Erythroblast (primary cell): Measurements from ENCODE around the gene RFWD3.

Experiments used
- DNase-seq, 2 experiments: peaks; one replicate each; lab custom pipeline; 2025; lab: John Stamatoyannopoulos, UW
- GATA1 ChIP-seq: IDR thresholded peaks from 2 replicates; pipeline ENCODE4 v1.6.1; 2011; ENCODE audit warnings: low read depth, mild to moderate bottlenecking, control low read depth, low read length, moderate library complexity
- POLR2A ChIP-seq: IDR thresholded peaks from 2 replicates; pipeline ENCODE4 v1.6.1; 2011; ENCODE audit warnings: mild to moderate bottlenecking, low read length

The RFWD3 gene

DNA sequence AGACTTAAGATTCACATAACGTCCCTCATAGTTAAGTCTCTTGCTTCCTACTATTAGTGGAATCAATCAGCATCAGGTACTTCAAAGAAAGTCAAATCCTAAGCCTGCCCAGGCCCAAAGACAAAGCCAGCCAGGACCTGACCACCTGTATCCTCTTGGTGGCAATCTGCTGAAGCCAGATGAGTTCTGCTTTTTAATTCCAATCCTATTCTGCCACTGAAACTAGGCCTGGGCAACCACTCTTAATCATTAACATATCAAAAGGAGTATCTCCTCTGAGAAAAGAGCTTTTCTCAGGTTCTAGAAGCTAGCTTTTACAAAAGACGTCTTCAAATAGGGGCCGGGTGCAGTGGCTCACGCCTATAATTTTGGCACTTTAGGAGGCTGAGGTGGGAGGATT, 44.7 kb downstream of the RFWD3 start:
- TF ChIP-seq POLR2A (no peak), GATA1 (no peak)

DNA sequence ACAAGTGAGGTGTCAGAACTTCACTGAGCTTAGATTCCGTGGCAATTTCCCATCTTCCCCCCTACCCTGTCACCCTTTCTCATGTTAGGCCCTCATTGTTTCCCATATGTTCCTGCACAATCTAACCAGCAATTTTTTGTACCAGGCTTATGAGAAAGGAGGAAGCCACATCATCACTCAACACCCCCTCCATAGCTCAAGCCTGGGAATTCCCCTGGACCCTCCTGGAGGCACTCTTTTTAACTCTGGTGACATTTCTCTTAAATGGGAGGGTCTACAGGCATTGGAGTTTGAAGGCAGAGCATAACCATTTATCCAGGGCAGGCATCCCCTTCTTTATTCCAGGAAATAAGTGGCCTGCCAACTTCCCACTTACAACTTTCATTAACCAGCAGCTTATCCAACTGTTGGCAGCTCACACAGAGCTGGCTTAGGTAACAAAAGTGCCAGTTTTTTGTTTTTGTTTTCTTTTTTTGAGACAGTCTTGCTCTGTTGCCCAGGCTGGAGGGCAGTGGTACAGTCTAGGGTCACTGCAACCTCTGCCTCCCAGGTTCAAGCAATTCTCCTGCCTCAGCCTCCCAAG, 49.4 kb downstream of the RFWD3 start:
- TF ChIP-seq POLR2A (no peak), GATA1 (no peak)
- no peak for DNase-seq

More for the DNA sequence above, 44.7 kb downstream of the RFWD3 start:
- no peak for DNase-seq

DNA sequence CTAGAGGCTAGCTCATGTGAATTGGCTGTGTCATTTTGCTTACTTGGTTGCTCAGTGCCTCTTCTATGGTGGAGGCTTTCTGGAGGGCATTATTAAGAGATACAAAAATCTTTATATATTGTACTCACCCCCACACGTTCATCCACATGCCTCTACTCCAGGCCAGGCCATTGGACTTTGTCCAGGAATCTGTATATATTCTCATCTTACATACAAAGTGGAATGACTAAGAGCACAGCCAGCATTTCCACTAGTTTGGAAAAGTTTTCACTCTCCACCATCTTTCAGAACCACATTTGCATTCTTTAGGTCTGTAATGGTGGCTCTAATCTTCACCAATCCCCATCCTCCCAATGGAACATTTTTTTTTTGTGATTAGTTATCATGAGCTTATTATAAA, 55.0 kb downstream of the RFWD3 start:
- TF ChIP-seq GATA1 (no peak), POLR2A (no peak)
- DNase-seq: no peak

DNA sequence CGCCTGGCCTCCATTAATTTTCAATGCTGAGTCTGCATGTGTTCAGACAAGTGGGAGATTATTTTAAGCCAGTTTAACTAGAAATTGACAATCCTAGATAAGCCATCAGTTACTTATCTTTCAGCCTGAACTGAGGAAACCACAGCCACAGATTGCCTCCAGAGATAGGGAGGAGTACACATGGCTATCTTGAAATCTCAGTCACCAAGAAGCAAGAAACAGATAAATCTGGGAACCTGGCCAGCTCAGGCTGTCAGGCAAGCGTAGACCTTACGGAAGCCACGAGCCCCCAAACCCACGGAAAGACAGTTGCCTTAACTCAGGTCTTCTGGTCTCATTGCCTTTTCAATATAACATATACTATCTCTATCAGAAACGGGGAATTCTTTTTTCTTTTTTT, 57.7 kb downstream of the RFWD3 start:
- DNase-seq: peak; percentile 34 to 78
- TF ChIP-seq POLR2A (no peak), GATA1 (no peak)

DNA sequence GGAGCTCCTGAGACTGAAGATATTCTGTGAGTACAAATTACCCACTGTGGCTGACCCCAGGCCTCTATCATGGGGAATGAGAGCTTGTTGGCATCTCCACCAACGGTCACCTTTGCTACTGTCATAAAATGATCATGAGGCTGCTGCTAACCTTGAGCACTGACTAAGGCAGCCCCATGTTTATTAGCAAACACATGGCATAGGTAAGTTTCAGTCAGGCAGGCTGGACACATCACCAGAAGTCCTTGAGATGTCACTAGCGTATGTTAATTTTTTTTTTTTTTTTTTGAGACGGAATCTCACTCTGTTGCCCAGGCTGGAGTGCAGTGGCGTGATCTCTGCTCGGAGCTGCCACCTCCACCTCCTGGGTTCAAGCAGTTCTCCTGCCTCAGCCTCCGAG, 58.3 kb downstream of the RFWD3 start:
- no peak for TF ChIP-seq GATA1
- no peak for TF ChIP-seq POLR2A
- DNase-seq: no peak

DNA sequence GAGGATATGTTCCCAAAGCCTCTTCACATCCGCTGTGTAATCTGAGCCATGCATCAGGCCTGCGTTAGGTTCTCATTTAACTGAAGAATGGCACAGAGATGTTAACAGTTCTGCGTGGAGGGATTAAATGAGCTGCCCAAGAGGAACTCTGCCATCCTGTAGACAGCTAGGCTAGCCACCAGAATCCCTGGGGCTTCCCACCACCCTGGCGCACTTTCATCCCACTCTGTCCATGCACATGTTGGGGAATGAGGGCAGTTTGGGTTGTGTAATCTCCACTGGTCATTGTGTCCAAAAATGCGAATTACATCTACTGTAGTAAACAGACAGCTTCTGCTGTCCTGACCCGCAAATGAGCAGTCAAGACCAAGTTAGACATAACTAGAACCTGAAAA, 58.7 kb downstream of the RFWD3 start:
- TF ChIP-seq GATA1 (no peak), POLR2A (no peak)
- no peak for DNase-seq

DNA sequence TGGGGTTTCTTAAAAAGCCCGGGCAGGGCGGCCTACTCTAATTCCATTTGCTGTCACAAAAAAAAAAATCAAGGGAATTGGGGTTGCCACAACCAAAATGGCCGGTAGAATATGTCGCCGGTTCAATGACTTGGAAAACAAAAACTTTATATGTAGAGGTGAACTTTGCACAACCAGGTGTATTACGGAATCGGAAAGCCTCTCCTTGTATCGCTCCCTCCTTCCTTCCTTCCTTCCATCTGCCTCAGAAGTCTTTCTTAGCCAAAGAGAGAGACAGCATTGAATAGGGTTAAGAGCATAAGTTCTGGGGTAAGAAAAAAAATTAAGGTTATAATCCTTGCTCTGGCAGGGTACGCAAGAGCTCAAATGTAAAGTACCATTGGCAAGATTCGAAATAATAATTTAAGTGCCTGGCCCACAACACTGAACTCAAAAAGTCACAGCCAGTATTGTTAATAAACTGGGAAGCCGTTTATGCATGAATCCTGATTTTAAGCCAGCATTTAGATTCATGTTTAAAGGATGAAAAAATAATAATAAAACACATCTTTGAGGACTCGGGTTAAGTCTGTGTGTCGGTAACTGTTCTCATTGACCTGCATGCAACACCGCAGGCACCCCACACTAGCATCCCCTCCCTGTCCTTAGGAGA, 59.2 kb downstream of the RFWD3 start:
- no peak for TF ChIP-seq POLR2A
- no peak for TF ChIP-seq GATA1
- no peak for DNase-seq

DNA sequence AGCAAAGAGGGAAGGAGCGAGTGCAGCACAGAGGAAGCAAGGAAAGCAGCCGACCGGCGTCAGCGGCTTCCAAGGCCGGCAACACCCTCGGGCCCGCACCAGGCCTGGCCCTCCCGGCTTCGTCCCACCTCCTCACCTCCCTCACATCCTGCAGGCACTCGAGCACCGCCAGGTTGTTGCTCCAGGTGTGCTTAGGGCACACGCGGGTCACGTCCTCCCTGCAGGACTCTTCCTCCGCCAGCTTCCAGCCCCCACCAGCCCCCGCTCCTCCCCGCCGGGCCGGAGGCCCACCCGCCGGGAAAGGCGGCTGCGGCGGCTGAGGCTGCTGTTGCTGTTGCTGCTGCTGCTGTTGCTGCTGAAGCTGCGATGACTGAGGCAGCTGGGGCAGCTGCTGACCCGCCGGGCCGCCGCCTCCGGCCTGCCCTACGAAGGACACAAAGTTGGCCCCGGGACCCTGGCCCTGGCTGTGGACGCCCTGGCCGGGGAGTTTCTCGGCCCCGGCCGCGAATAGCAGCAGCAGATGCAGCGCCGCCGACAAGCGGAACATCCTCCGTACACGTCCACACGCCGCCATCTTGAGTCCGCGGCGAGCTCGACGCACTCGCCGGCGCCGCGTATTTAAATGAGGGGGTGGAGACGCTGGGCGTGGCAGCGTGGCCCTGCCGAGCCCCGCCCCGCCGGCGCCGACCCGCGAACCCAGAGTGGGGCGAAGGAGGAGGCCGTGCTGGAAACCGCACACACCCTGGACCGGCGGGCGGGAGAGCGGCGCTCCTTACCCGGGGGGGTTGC, 60.0 kb downstream of the RFWD3 start, which contains the start of gene GLG1:
Gene GLG1 (minus strand): TSS at position 594 of the 789 bp plus-strand sequence. CDS start 20 bp downstream, at position 574.
- TF ChIP-seq POLR2A: peak; percentile 89
- TF ChIP-seq GATA1: no peak

DNA sequence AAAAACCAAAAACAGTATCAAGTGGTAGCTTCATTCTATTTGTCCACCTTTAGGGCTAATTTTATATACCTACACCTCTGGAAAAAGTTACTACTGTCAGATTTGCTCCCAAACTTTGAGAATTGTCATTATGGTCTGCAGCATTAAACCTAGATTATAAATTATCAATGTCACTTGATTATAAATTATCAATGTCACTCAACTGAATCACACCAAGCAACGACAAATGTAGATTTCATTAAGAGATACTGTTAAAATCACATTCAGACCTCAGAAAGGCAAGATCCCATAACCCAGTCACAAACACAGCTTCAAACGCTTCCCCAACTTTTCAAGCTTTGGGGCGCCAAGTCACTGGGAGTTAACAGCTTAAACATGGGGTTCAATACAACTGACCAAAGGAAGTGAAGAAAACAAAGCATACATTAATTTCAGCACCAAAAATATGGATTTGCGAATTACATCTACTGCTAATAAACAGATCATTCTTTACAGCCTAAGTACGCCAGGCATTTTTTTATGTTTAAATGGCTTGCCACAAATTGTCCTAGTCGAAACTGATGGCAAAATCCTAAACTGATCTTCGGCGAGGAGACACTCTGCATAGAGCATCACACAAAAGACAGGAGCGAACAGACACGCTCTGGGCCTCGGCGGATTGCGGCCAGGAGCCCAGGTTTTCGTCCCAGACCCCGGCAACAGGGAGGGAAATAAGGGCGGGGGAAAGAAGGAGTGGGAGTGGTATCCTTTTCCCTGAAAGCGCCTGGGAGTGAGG, 60.7 kb downstream of the RFWD3 start:
- TF ChIP-seq POLR2A: no peak
- DNase-seq: peak; percentile 48 to 66

More for the DNA sequence above, 60.0 kb downstream of the RFWD3 start, which contains the start of gene GLG1:
- peak; percentile 94 to 96 for DNase-seq

DNA sequence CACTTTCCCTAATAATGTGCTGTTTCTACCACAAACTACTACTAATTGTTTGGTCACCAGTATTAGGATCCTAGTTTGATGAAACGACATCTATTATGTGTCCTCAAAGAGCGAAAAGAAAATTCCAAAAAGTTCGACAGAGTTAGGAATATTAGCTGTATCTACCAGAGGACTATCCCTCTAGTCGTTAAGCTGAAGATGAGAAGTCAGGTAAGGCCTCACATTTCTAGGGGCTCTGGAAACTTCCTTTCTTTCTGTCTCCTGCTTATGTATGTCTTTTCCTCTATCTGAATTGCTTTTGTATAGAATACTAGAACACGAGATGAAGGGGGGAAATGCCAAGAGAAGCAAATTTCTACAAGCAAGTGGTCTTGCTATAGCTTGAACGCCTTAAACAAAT, 61.3 kb downstream of the RFWD3 start:
- no peak for TF ChIP-seq POLR2A
- no peak for TF ChIP-seq GATA1
- no peak for DNase-seq

DNA sequence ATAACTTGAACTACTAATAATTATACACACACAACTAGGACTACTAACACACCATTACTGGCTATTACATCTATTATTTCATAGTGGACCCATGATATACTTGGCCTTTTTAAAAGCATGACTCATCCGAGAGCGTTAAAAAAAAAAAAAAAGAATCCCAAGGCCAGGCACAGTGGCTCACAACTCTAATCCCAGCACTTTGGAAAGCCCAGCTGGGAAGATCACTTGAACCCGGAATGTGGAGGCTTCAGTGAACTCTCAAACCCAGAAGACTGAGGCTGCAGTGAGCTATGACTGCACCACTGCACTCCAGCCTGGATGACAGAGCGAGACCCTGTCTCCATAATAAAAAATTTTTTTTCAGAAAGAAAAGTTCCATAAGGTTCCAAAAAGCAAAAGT, 62.8 kb downstream of the RFWD3 start:
- DNase-seq: no peak
- no peak for TF ChIP-seq POLR2A

DNA sequence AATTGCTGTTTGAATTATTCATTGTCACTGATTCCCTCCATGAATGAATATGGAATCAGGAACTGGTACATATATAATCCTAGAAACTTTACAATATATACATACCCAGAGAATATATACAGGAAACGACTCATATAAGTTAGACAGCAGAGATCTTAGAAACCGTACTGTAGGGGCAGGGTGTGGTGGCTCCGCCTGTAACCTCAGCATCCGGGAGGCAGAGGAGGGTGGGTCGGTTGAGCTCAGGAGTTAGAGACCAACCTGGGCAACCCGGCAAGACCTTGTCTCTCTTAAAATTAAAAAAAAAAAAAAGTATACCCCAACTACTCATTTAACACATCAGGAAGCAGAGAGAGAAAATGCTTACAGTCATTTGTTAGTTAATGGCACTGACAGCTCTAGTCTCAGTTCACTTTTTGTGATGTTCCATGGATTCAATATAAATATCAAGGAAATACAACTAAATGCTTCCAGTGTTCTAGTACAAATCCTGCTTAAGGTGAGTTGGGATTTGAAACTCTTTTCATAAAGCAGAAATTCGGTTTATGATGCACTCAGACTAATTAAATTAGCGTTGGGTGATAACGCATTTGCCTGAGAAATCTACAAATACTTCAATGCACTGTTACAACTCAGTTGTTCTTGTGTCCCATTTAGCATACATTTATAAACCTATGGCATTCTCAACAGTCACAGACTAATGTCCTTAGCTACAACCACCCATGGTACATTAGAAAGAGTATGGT, 65.4 kb downstream of the RFWD3 start:
- no peak for DNase-seq
- no peak for TF ChIP-seq GATA1
- no peak for TF ChIP-seq POLR2A

DNA sequence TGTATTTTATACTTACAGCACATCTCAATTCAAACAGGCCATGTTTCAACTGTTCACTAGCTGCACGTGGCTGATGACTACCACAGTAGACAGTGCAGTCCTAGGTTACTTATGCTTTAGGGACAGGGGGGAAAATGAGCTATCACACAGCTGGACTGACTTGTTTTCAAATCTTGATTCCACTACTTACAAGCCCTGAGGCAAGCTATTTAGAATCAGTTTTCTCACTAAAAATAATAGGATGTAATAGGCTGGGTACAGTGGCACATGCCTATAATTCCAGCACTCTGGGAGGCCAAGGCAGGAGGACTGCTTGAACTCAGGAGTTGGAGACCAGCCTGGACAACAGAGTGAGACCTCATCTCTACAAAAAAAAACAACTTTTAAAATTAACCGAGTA, 70.1 kb downstream of the RFWD3 start:
- TF ChIP-seq GATA1: no peak
- no peak for TF ChIP-seq POLR2A
- DNase-seq: no peak

DNA sequence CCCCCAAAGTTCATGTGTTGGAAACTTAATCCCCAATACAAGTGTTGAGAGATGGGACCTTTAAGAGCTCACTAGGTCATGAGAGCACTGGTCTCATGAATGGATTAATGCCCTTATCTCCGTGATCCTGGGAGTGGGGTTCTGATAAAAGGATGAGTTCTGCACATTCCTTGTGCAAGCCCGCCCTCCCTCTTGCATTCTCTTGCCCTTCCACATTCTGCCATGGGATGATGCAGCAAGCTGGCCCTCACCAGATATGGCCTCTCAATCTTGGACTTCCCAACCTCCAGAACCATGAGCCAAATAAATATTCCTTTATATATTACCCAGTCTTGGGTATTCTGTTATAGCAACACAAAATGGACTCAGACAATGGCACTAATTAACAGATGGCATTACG, 73.8 kb downstream of the RFWD3 start:
- DNase-seq: no peak
- TF ChIP-seq GATA1 (no peak), POLR2A (no peak)
